Pancreas (tissue), 10 donors: ENCODE data around the gene PAPSS1. TPM values are rescaled to one million over a fixed set of nuclear protein-coding genes. Genes with fewer than 3 reads are reported as not detected.

Experiments
- ATAC-seq, 4 donors: fragments of 200-7000 bp; cut with Tn5 transposase; one replicate each; pipeline versions ENCODE4 v1.8.0 to v1.9.1; 2020; ENCODE audit warnings: mild to moderate bottlenecking in 4 of 4, moderate library complexity in 4 of 4
- DNase-seq, 6 donors: peaks; one replicate each; pipeline ENCODE4 v3.0.0-alpha.2; 2020
- FAIRE-seq: peaks from 2 replicates; lab custom pipeline; 2012; peaks lifted over from hg19 to GRCh38; lab: Jason Lieb, UNC
- H3K27ac ChIP-seq, 4 donors: fragments of 200-600 bp; sonication (generic); 1 replicate in 3 of 4; 2 replicates in 1 of 4; pipeline versions ENCODE4 v1.5.0 to v1.8.0; 2020
- H3K27me3 ChIP-seq, 4 donors: fragments of 200-600 bp; one replicate each; pipeline ENCODE4 v1.8.0; 2021
- H3K36me3 ChIP-seq, 3 donors: fragments of 200-600 bp; sonication (generic) in 1 of 3; one replicate each; pipeline versions ENCODE4 v1.5.0 to v1.8.0; 2020 to 2021
- H3K4me1 ChIP-seq, 3 donors: fragments of 200-600 bp; one replicate each; pipeline ENCODE4 v1.8.0; 2021
- H3K4me3 ChIP-seq, 4 donors: fragments of 200-600 bp; sonication (generic) in 2 of 4; one replicate each; pipeline versions ENCODE4 v1.5.0 to v1.8.0; 2020 to 2021
- H3K9me3 ChIP-seq, 4 donors: fragments of 200-600 bp; one replicate each; pipeline ENCODE4 v1.8.0; 2021
- CTCF ChIP-seq, 4 donors: fragments of 200-600 bp; sonication (generic) in 3 of 4; IDR thresholded peaks; one replicate each; pipeline versions ENCODE4 v1.5.0 to v1.8.0; 2021; ENCODE audit warnings: antibody characterized with exemption in 4 of 4
- WGBS, 2 donors: extraction: QIAGEN DNeasy Blood & Tissue Kit; methylation state at CpG; one replicate each; pipeline ENCODE4 v1.1.7; 2013; 5-methylcytosine and 5-hydroxymethylcytosine counted together
- intact Hi-C, 3 donors: fragments of 100-400 bp; cut with DNase I; formaldehyde crosslinking; loops; one replicate each; pipeline versions ENCODE4 v1.11.1 to v1.14.2; 2022
- polyA plus RNA-seq, 2 donors: library from polyadenylated mRNA; stranded (reverse); fragments of 200-250 nt; gene quantifications; one replicate each; pipeline ENCODE4 v1.2.3, GENCODE V29; 2013
- total RNA-seq, 6 donors: library from RNA; stranded (reverse); fragmentation: NEBNext Ultra II Directional in 4 of 6; extraction: Animal tissue kit (Norgen Biotek cat#: 25700) in 4 of 6; gene quantifications; one replicate each; pipeline versions ENCODE4 v1.2.1 to v1.2.4, GENCODE V29; 2021 to 2023
- donor health status: healthy with polysubstance abuse.
- donor health status: DM: no; HTN: no; CAD: no; lungs with moderate emphysema.
- donor health status: DM: no; HTN: no; CAD: no.
- donor health status: control.
- donor health status: control.
- donor health status: Bipolar disorder and iron deficiency.
- donor health status: DM: yes; HTN: yes; CAD: no.
- donor health status: DM: no; HTN: no; CAD: no.
- donor health status: DM: no; HTN: no; CAD: no.
- donor health status: DM: yes; HTN: yes; CAD: no.

Gene PAPSS1
- total and polyA plus RNA-seq, 8 donors: 19.1 to 45.1 (median 25.8) TPM

GRCh38 chr4:107575243-107575642 is 144.8 kb downstream of the PAPSS1 start:
- no peaks in the 10 kb centered on the region for H3K27me3 ChIP-seq
- H3K27ac ChIP-seq: no peak overlapping the region
- no peak overlapping the region for H3K4me3 ChIP-seq
- DNase-seq (no peak), ATAC-seq (no peak), FAIRE-seq (no peak)
- no peak for TF ChIP-seq CTCF (IDR thresholded peaks at IDR 0.05)
- H3K4me1 ChIP-seq: no peaks in the 10 kb centered on the region
- intact Hi-C loops: no loop called here
- no peaks in the 10 kb centered on the region for H3K36me3 ChIP-seq
- H3K9me3 ChIP-seq: no peaks in the 10 kb centered on the region
- 86 to 93% methylated on average over 10 of the region's 10 CpGs for WGBS, 2 donors

- Histone ChIP-seq H3K27me3 (no peaks in the 10 kb centered on the region), H3K9me3 (no peaks in the 10 kb centered on the region), H3K4me1 (no peaks in the 10 kb centered on the region), H3K36me3 (no peaks in the 10 kb centered on the region), H3K27ac (no peak overlapping the region), H3K4me3 (no peak overlapping the region)
- 65 to 71% methylated on average over 2 of the region's 2 CpGs for WGBS, 2 donors
- ATAC-seq (no peak), FAIRE-seq (no peak), DNase-seq (no peak)
- intact Hi-C loops: no loop called here
- no peak for TF ChIP-seq CTCF (IDR thresholded peaks at IDR 0.05)
Measured at GRCh38 chr4:107572281-107572680, 147.8 kb downstream of the PAPSS1 start.

- H3K9me3 ChIP-seq: no peaks in the 10 kb centered on the region
- H3K4me1 ChIP-seq: no peaks in the 10 kb centered on the region
- WGBS, 2 donors: 33 to 45% methylated on average over 2 of the region's 2 CpGs
- no peak for TF ChIP-seq CTCF (IDR thresholded peaks at IDR 0.05)
- H3K27me3 ChIP-seq: no peaks in the 10 kb centered on the region
- DNase-seq: no peak
- no peaks in the 10 kb centered on the region for H3K36me3 ChIP-seq
- H3K27ac ChIP-seq: no peak overlapping the region
- no peak for ATAC-seq
- no peak for FAIRE-seq
- no peak overlapping the region for H3K4me3 ChIP-seq
- intact Hi-C loops: no loop called here
Measured at GRCh38 chr4:107570952-107571351, 149.1 kb downstream of the PAPSS1 start.

- intact Hi-C loops: no loop called here
- TF ChIP-seq CTCF (IDR thresholded peaks at IDR 0.05): no peak
- 32 to 42% methylated on average over 5 of the region's 5 CpGs for WGBS, 2 donors
- DNase-seq (no peak), ATAC-seq (no peak), FAIRE-seq (no peak)
- H3K9me3 ChIP-seq: no peaks in the 10 kb centered on the region
- no peak overlapping the region for H3K4me3 ChIP-seq
- no peak overlapping the region for H3K27ac ChIP-seq
- H3K27me3 ChIP-seq: no peaks in the 10 kb centered on the region
- H3K4me1 ChIP-seq: no peaks in the 10 kb centered on the region
- H3K36me3 ChIP-seq: no peaks in the 10 kb centered on the region
Measured at GRCh38 chr4:107564326-107564725, 155.7 kb downstream of the PAPSS1 start.

Other genes starting within 250 kb of the PAPSS1 start
- gene SGMS2, start 104.7 kb upstream of the PAPSS1 start, total RNA-seq: 10 to 100 TPM; 11.0 to 25.4 (median 14.9) TPM
- gene SGMS2, start 104.7 kb upstream of the PAPSS1 start, polyA plus RNA-seq: 1 to 10 TPM; 1.6 to 5.9 TPM
- 1 to 10 TPM in 5 of 6 donors, under 1 TPM in 1; 0.92 to 3.2 (median 1.6) TPM for gene CYP2U1, start 211.3 kb upstream of the PAPSS1 start, total RNA-seq
- gene CYP2U1, start 211.3 kb upstream of the PAPSS1 start, polyA plus RNA-seq: 1 to 10 TPM; 1.1 to 5.0 TPM